ENCODE results near the gene KIAA0930.

Gene KIAA0930

GRCh38 chr22:45216133-45217003 is 24.3 kb downstream of the KIAA0930 start:
- no peak for DNase-seq (ENCODE audit: low spot score)

GRCh38 chr22:45212992-45213751 is 27.5 kb downstream of the KIAA0930 start:
- peak; percentile 27 for DNase-seq (ENCODE audit: low spot score)

GRCh38 chr22:45212306-45212709 is 28.4 kb downstream of the KIAA0930 start:
- peak; percentile 53 for DNase-seq (ENCODE audit: low spot score)

- no peak for DNase-seq (ENCODE audit: low spot score)
Observed at GRCh38 chr22:45211848-45212247, 28.8 kb downstream of the KIAA0930 start.

- no peak for DNase-seq (ENCODE audit: low spot score)
Observed at GRCh38 chr22:45211435-45211834, 29.3 kb downstream of the KIAA0930 start.

- no peak for DNase-seq (ENCODE audit: low spot score)
Observed at GRCh38 chr22:45210991-45211390, 29.7 kb downstream of the KIAA0930 start.

- DNase-seq (ENCODE audit: low spot score), result no peak
Observed at GRCh38 chr22:45210577-45210976, 30.1 kb downstream of the KIAA0930 start.

- DNase-seq (ENCODE audit: low spot score), result no peak
Observed at GRCh38 chr22:45210174-45210573, 30.5 kb downstream of the KIAA0930 start.

- DNase-seq (ENCODE audit: low spot score), result peak; percentile 57
Observed at GRCh38 chr22:45208993-45209838, 31.5 kb downstream of the KIAA0930 start.

- DNase-seq (ENCODE audit: low spot score), result no peak
Observed at GRCh38 chr22:45208696-45208992, 32.0 kb downstream of the KIAA0930 start.

- DNase-seq (ENCODE audit: low spot score), result no peak
Observed at GRCh38 chr22:45207981-45208664, 32.6 kb downstream of the KIAA0930 start.

GRCh38 chr22:45207533-45207932 is 33.2 kb downstream of the KIAA0930 start:
- no peak for DNase-seq (ENCODE audit: low spot score)

- DNase-seq (ENCODE audit: low spot score), result no peak
Observed at GRCh38 chr22:45206233-45206632, 34.5 kb downstream of the KIAA0930 start.

- DNase-seq (ENCODE audit: low spot score), result no peak
Observed at GRCh38 chr22:45205276-45205925, 35.3 kb downstream of the KIAA0930 start.

GRCh38 chr22:45204819-45205218 is 35.9 kb downstream of the KIAA0930 start:
- DNase-seq (ENCODE audit: low spot score), result no peak

GRCh38 chr22:45204241-45204640 is 36.5 kb downstream of the KIAA0930 start:
- no peak for DNase-seq (ENCODE audit: low spot score)

GRCh38 chr22:45203150-45203951 is 37.3 kb downstream of the KIAA0930 start:
- no peak for DNase-seq (ENCODE audit: low spot score)

GRCh38 chr22:45202333-45203149 is 38.2 kb downstream of the KIAA0930 start:
- DNase-seq (ENCODE audit: low spot score), result no peak

- no peak for DNase-seq (ENCODE audit: low spot score)
Observed at GRCh38 chr22:45201678-45202332, 38.9 kb downstream of the KIAA0930 start.
